Right renal cortex interstitium (tissue), 3 donors: Measurements from ENCODE around the gene RCAN1. TPM values are rescaled to one million over a fixed set of nuclear protein-coding genes. Genes with fewer than 3 reads are reported as not detected.

ENCODE experiments used
- DNase-seq, 3 donors: peaks; one replicate each; pipeline ENCODE4 v3.0.0-alpha.2; 2013; ENCODE audit warnings: low read depth in 3 of 3, low spot score in 2 of 3
- polyA plus RNA-seq, 3 donors: library from polyadenylated mRNA; unstranded; fragments of 120-200 nt; gene quantifications; one replicate each; pipeline ENCODE4 v1.2.1, GENCODE V29; 2013; ENCODE audit not compliant: insufficient read length in 3 of 3

Gene RCAN1
- polyA plus RNA-seq: 10 to 100 TPM; 34.8 to 39.4 (median 35.5) TPM

DNA sequence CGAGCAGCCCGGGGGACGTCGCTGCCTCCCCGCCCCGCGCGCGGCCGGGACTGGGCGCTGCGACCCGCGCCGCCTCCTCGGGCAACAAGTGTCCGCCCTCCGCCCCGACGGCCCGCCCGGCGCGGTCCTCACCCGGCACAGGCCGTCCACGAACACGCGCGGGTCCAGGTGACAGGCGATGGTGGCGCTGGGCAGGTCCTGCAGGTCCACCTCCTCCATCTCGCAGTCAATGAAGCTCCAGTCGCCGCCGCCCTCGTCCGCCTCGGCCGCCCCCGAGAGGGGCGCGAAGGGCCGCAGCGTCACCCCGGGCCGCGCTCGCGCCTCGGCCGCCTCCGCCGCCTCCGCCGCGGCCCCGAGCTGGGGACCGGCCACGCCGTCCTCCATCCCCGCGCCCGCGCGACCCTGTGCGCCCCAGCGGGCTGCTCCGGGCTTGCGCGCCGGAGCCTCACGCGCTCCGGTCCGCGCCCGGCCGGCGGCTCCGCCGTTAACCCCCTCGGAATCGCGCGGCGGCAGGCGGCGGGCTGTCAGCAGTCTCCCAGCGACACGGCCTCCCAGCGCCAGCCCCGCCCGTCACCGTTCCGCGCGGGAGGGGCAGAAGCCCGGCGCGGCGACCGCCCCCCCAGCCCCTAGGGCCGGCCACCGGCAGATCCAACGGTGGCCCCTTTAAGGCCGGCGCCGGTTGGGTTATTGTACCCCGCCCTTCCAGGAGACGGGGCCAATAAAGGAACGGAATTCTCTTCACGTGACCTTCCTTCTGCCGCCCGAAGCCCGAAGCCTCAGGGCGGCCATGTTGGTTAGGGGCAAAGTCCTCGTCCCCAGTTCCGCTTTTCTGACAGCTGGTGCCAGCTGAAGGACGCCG is at the start of gene RCAN1:
RCAN1 (minus strand) TSS at position 486 of the 859 bp plus-strand sequence; CDS start at position 384, 102 bp downstream.
- peak; percentile 75 to 84 (median 82) for DNase-seq

DNA sequence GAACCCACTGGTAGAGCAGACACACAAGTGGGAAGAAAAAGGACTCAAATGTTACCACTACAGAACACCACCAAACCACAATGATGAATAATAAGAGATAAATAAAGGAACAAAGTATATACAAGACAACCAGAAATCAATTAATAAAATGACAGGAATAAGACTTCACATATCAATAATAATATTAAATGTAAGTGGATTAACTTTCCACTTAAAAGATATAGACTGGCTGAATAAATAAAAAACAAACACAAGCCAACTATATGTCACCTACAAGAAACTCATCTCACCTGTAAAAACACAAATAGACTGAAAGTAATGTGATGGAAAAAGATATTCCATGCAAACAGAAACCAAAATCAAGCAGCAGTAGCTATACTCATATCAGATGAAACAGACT is 46.9 kb upstream of the RCAN1 start:
- DNase-seq: no peak

DNA sequence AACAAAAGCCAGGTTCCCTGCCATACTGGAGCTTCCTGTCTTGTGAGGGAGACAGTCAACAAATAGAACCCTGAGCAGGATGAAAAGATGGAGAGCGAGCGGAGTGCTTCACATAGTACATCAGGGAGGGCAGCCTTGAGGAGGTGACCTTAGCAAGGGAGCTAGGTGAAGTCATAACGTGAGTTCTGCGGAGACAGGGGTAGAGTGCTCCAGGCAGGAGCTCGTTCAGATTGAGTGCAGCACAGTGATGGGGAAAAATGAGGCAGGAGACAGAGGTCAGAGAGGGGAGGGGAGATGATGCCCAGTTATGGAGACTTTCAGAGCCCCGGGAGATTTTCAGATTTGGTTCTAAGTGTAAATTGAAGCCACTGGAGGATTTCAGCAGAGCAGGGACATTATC is 38.6 kb upstream of the RCAN1 start:
- no peak for DNase-seq

DNA sequence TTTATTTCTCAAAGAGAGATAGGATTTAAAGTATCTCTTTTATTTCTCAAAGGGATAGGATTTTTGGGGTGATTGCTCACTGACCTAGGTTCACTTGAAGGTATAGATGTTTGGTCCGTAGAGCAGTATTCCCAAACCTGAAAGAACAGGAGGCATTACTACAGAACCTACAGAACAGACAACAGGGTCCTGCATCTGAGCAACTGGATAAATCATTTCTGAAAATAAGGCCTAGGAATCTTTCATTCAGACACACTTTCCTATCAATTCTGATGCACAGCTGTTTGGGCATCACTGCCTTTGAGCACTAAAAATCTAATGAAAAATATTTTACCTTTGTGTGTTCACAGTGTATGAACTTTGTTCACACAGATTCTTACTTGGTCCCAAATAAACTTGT is 36.7 kb upstream of the RCAN1 start:
- DNase-seq: no peak

DNA sequence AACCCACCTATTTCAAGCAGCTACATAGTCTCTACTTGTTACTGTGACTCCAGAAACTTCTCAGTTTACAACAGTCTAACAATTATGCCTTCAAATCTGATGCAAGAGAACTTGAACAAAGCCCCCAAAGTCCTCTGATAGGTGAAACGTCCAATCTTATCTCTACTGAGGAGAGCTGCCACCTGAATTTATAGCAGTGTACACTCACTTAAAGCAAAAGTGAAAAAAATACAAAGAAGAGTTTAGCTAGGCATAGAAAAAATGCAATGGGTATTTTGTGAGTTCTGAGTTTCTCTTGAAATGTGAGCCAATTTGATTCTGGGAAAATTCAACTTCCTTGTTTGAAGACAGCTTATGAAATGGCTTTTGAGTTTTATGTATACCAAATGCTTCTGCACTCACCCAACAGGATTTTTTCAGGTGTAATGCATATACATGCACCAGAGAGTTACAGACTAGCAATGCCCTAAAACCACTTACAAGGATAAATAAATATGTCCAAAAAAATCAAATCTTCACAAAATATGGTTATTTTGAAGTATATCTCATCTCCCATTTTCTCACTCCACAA is 36.0 kb upstream of the RCAN1 start:
- DNase-seq: no peak

DNA sequence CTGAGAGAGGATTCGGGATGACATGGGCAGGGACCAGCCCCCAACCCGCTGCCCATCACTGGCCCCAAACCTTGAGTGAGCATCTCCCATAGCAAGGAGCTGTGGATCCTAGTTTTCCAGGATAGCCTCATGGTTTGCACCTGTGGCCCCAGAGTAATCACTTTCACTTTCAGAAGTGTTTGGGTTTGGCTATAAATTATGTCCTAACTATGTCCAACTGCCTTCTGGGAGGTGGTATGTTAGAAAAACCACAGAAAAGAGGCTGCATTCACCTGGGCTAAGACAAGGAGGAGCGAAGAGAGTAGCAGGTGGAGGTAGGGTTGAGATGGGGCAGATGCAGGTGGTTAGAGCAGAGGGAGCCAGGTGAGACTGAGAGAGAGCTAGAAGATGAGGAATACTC is 34.5 kb upstream of the RCAN1 start:
- no peak for DNase-seq

DNA sequence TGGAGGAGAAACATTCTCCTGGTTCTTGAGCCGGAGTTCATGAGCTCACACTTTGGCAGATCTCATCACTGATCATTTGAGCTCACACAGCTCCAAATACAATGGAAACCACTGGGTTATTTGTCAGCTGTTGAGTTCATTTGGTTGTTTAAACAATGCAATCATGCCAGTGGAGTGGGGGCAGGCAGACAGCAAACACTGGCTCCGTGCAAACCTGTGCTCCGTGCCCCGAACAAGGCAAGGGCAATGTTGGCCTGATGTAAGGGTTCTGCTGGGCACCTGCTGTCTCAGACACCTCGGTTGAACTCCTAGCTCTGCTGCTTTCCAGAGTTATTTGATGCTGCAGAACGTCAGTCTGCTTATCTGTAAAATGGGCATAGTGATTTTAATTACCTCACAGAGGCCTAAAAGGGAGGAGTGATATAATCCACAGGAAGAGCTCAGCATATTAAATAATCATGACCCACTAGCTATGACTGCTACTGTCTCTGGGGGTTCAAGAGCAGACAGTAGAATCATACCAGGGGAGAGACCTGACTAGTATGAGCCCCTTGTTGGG is 33.9 kb upstream of the RCAN1 start:
- DNase-seq: no peak

DNA sequence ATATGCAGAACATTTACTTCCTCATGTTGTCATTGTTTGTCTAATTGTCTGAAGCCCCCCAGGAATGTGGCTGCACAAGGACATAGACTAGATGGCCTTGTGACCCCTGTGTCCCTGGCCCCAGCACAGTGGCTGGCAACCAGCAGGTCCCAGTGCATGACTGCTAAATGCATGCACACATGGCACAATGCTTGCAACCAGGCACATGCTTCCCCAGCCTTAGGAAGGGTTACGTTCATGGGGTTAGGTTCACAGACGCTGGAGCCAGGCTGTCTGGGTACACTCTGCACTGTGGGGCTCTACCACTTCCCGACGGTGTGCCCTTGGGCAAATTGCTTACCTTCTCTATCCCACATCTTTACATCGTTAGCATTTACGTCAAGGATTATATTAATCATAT is 32.6 kb upstream of the RCAN1 start:
- DNase-seq: no peak

DNA sequence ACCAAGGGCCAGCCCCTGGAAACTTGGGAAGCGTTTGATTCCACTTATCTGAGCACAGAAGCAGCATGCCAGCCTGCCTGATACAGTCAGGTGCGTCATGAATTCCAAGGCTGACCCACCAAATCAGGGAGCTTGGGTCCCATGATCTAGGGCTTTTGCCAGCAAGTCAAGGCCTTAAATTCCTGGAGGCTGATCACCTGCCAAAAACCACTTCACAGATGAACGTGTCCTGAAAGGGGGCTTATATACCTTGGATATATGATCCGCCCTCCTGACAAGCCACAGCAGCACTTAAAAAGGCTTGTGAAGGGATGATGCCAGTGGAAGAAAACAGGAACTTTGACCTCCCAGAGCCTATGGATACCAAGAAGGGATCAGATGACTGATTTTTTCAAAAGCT is 29.9 kb upstream of the RCAN1 start:
- no peak for DNase-seq

DNA sequence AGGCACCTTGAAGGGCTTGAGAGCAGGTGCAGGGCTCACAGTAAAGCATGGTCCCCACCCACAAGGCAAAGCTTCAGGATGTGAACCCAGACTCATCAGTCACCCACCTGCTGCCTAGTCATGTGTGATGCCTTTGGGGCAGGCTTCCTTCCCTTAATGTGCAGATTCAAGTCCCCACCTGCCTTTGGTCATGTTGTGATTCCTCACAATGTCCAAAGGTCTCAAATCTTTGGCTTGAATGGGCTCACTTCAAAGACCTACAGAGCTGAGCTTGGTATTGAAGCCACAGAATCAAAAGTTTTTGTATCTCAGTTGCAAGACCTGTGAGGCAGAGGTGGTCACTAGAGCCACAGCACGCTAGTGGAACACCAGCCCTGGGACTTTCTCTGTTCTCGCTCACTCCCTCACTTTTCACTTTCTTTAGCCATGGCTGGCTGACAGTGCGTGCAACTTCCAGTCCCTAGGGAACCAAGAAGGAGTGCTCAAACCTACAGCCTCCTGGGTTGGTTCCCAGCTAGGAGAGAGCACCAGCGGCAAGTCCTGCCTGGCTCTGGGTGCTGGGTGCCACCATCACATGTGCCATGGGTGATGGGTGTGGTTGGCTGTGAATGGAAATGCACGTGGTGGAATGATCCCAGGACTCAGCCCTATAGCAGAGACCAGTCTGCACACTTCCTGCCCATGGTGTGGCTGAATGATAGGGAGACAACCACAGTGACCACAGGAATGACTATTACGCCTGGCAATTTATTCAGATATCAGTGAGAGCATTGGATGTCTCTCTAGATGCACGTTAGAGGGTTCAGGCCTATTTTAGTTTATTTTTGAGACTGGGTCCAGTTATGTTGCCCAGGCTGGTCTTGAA is 27.5 kb upstream of the RCAN1 start:
- DNase-seq: no peak

DNA sequence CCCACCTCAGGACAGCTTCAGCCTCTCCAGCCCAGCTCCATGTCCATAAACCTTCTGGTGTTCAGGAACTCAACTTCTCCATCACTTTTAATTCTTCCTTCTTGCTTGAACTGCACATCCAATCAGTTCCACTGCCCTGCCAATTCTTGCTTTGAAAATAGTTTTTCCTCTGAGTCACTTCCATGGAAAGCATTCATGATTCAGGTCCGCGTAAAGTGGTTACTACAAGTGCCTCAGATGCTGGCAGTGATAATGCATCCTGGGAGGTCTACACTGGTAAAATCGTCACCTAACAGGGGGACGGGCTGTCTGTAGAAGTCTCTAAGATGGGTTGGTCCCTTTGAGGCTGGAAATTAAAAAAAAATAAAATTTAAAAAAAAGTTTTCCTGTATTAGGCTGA is 25.9 kb upstream of the RCAN1 start:
- no peak for DNase-seq

DNA sequence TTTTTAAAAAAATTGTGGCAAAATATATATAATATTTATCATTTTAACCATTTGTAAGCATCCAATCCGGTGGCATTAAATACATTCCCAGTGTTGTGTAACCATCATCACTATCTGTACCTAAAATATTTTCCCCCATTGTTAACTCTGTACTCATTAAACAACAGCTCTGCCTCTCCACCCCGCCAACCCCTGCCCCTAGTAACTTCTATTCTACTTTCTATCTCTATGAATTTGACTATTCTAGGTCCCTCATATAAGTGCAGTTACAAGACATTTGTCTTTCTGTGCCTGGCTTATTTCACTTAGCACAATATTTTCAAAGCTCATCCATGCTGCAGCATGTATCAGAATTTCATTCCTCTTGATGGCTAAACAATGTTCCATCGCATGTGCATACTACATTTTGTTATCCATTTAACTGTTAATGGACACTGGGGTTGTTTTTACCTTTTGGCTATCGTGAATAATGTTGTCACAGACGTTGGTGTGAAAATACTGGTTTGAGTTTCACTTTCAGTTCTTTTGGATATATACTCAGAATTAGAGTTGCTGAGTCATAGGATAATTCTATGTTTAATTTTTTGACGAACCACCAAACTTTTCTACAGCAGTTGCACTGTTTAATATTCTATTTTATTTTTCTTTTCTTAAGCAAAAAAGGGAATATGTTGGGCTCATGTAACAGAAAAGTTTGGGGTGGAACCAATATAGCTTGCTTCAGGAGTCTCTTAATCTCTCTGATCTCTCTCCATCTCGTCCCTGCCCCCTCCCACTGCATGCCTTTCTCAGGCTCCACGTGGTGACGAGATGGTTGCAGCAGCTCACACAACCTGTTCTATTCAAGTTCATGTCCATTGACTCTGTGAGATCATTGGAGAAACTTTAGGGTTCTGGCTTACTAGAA is 25.2 kb upstream of the RCAN1 start:
- no peak for DNase-seq

DNA sequence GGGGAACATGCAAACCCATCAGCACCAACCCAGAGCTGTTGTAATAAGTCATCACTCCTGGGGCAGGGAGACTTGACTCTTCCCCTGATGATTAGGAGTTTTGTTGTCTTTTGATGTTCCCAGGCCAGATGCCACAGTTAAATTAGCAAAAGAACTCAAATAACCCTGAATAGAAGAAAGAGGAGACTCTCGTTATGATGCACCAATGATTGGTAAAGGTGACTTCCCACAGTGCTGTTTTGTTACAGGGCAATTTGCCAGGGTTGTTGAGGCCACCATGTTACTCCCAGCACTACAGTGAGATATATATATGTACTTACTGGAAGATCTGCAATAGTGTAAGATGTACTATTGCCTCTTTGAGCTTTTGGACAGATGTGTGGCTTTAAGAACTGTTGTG is 24.3 kb upstream of the RCAN1 start:
- DNase-seq: no peak

DNA sequence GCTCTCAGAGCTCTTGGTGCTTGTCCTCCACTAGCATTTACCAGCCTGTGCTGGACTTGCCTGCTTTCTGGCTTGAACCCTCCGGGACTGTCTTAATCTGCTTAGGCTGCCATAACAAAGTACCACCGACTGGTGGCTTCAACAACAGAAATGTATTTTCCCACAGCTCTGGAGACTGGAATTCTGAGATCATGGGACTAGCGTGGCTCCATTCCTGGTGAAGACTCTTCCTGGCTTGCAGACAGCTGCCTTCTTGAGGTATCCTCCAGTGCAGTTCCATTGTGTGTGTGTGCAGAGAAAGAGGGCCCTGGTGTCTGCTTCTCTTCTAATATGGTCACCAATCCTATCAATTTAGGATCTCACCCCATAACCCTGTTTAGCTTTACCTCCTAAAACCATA is 22.0 kb upstream of the RCAN1 start:
- no peak for DNase-seq

DNA sequence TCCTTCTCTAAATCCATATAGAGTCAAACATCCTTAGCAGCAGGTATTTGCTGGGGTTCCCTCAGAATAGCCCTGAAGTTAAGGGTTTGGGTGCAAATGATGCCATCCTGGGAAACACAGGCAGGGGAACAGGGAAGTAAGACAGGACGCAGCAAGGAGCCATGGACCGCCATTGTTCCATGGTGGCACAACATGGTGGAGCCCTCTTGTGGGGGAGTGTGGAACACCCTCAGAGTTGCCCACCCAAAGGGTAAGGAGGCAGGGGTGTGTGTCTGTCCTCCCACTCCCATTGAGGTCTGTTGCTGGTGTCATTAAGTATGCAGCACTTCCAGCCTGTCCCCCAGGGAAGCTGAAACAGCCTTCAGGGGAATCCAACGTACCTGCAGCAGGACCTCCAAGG is 20.4 kb upstream of the RCAN1 start:
- DNase-seq: no peak

DNA sequence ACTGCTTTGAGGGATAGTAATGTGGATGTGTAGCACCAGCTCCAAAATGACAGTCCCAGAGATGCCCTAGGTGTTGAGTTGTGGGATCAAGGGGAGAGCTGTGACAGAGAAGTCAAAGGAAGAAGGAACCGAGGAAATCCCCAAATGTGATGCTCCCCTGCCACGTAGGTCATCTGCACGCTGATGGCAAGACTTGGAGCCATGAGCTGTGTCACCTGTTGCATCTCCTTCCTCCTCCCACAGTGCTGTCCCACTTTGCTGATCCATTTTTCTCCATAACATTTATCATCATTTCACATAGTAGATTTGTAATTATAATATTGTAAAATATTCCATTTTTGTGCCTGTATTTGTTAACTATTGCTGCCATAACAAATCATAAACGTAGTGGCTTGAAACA is 17.6 kb upstream of the RCAN1 start:
- no peak for DNase-seq

DNA sequence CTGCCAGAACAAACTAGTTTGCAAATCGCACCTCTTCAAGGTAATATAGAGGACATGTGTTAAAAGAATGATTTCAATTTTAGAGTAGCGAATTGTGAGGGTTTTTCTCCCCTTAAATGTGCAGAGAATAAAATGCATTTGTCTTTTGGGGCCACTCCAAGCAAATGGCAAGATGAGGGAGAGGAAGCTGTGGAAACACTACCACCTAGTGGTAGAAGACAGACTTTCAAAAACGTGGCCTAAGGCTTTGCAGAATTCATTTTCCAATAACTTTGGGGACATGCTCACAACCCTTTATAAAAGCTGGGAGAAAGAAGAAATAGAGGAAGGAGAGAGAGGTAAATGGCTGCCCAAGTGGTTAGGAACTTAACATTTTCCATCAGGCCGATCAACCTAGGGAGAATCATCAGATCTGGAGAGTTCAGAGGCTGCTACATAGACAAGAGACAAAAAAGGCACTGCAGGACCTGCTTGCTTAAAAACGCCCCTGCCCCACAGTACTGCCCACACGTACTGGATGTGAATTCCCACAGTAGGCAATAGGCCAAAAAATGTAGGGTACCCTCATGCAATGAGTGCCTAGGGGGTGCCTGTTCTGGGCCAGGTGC is 15.7 kb upstream of the RCAN1 start:
- DNase-seq: peak; percentile 36 to 42 (median 41)

DNA sequence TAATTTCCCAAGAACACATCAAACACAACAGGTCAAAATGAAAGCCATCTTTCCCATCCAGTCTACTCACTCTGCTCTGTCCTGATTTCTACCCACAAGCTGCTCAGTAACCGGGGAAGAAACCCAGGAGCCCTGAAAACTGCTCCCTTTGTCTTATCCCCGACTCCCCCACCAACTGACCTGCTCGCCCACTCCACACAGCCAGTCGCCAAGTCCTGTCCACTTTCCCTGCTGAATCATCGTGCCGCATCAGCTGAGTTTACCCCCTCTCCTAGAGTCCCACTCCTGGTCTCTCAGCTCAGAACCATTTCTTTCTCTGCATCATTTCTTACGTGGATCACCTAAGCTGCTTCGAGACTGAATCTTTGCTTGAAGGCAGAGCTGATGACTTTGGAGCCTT is 11.2 kb upstream of the RCAN1 start:
- DNase-seq: no peak

DNA sequence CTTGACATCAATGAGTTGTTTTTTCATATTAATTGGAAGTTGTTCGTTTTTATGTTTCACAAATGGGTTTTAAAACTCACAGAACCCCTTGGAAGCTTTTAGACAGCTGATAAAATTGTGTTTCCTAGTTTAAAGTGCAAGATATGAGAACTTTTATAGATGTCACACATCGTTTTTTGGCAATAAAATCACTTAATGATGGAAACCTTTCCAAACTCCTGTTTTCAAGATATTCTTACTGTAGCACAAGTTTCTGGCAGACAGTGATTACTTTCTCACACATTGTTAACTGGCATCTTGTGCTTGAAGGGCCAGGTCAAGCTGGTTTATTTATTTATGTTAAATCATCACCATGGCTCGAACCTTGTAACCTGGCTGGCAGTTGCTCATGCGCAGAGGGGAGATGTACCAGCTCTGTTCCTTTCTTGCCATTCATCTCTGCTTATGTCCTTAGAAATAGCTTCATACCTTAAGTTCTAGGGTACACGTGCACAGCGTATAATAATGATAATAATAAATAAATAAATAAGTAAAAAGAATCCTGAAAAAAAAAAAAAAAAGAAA is 10.2 kb upstream of the RCAN1 start:
- DNase-seq: no peak
